Ovary (tissue), 9 donors: ENCODE results near the gene MORN1. TPM values are rescaled to one million over a fixed set of nuclear protein-coding genes. Genes with fewer than 3 reads are reported as not detected.

Experiments used
- DNase-seq, 5 donors: peaks; one replicate each; pipeline ENCODE4 v3.0.0-alpha.2; 2019 to 2020
- H3K27ac ChIP-seq, 2 donors: fragments of 200-600 bp; one replicate each; pipeline versions ENCODE4 v1.5.1 to v1.8.0; 2019 to 2022
- H3K27me3 ChIP-seq: fragments of 200-600 bp; one replicate; pipeline ENCODE4 v1.8.0; 2022
- H3K36me3 ChIP-seq: fragments of 200-600 bp; sonication (generic); one replicate; pipeline ENCODE4 v1.5.1; 2019
- H3K4me1 ChIP-seq: one replicate; pipeline ENCODE4 v1.8.1; 2013; ENCODE audit warnings: mild to moderate bottlenecking, moderate library complexity; ENCODE audit not compliant: insufficient read depth
- H3K4me3 ChIP-seq: fragments of 200-600 bp; sonication (generic); one replicate; pipeline ENCODE4 v1.5.1; 2017
- H3K9me3 ChIP-seq, 2 donors: fragments of 200-600 bp in 1 of 2; sonication (generic) in 1 of 2; one replicate each; pipeline versions ENCODE4 v1.5.1 to v1.8.1; 2013 to 2019; ENCODE audit warnings: mild to moderate bottlenecking in 1 of 2, moderate library complexity in 1 of 2
- CTCF ChIP-seq, 3 donors: fragments of 450-650 bp in 2 of 3; fragments of 200-600 bp in 1 of 3; IDR thresholded peaks; one replicate each; pipeline versions ENCODE4 v1.5.1 to v1.8.0; 2016 to 2022; ENCODE audit warnings: antibody characterized with exemption in 3 of 3, mild to moderate bottlenecking in 1 of 3
- EP300 ChIP-seq: sonication (generic); formaldehyde crosslinking; IDR thresholded peaks from one replicate; pipeline ENCODE4 v1.6.1; 2017; ENCODE audit warnings: antibody characterized with exemption
- POLR2A ChIP-seq: fragments of 450-650 bp; IDR thresholded peaks from one replicate; pipeline ENCODE4 v1.6.1; 2017; ENCODE audit warnings: antibody characterized with exemption, mild to moderate bottlenecking, moderate library complexity
- WGBS, 3 donors: extraction: QIAGEN DNeasy Blood & Tissue Kit in 1 of 3; methylation state at CpG; one replicate each; pipeline versions ENCODE4 v1.1.5 to v1.1.7; 2013 to 2017; 5-methylcytosine and 5-hydroxymethylcytosine counted together
- intact Hi-C, 4 donors: fragments of 100-400 bp; cut with DNase I; formaldehyde crosslinking; loops; one replicate each; pipeline versions ENCODE4 v1.11.0 to v1.15.1; 2022 to 2023
- polyA plus RNA-seq, 2 donors: library from polyadenylated mRNA; stranded (reverse); fragments of 200-250 nt in 1 of 2; fragments of 350-450 nt in 1 of 2; fragmentation: Illumina TruSeq in 1 of 2; extraction: RNeasy Lipid Tissue Mini Kit (QIAGEN cat#74804) in 1 of 2; gene quantifications; one replicate each; pipeline ENCODE4 v1.2.3, GENCODE V29; 2013 to 2014
- total RNA-seq, 7 donors: library from RNA; depleted of rRNA in 2 of 7; stranded (reverse); fragments of >200 nt in 2 of 7; fragmentation: NEBNext Ultra II Directional in 3 of 7; extraction: Animal tissue kit (Norgen Biotek cat#: 25700) in 3 of 7; gene quantifications; one replicate each; pipeline versions ENCODE4 v1.1.0 to v1.2.4, GENCODE V29; 2016 to 2023
- donor health status: DM: no; HTN: no; CAD: no; lungs with moderate emphysema.
- donor health status: DM: no; HTN: no; CAD: no.
- donor health status: Bipolar disorder and iron deficiency.
- donor health status: DM: yes; HTN: yes; CAD: no.
- donor health status: DM: no; HTN: no; CAD: no.
- donor health status: DM: yes; HTN: yes; CAD: no.

The MORN1 gene
- total and polyA plus RNA-seq, 9 donors, result 1.7 to 24.2 (median 17.7) TPM

- Histone ChIP-seq H3K27me3 (no peaks in the 10 kb centered on the region), H3K4me1 (no peaks in the 10 kb centered on the region), H3K27ac (no peak overlapping the region), H3K4me3 (no peak overlapping the region), H3K9me3 (no peaks in the 10 kb centered on the region), H3K36me3 (no peaks in the 10 kb centered on the region)
- 52 to 64% (median 55%) methylated on average over 15 of the region's 15 CpGs for WGBS, 3 donors
- TF ChIP-seq POLR2A (no peak), EP300 (no peak), CTCF (IDR thresholded peaks at IDR 0.05) (no peak)
- DNase-seq, result no peak
- intact Hi-C loops, result no loop called here
These were observed 46.7 kb upstream of the MORN1 start for GRCh38 chr1:2438038-2438437.

DNA sequence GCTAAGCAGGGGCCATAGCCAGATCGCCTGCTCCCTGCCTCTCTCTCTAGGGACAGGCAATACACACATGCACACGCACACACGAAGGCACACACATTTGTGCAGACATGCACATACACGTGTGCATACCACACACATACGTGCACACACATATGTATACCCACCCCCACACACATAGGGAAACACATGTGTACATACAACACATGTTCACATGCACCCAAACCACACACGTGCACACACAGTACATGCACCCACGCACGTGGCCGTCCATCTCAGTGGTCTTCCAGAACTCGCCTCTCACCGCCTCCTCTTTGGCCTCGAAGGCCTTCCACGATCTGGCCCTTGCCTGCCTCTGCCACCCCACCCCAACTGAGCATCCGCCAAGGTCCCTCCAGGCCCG lies 46.3 kb upstream of the MORN1 start:
- Histone ChIP-seq H3K27me3 (no peaks in the 10 kb centered on the region), H3K27ac (no peak overlapping the region), H3K36me3 (no peaks in the 10 kb centered on the region), H3K9me3 (no peaks in the 10 kb centered on the region), H3K4me3 (no peak overlapping the region), H3K4me1 (no peaks in the 10 kb centered on the region)
- no peak for DNase-seq
- intact Hi-C loops, result no loop called here
- WGBS, 3 donors, result 80 to 86% (median 81%) methylated on average over 15 of the region's 15 CpGs
- TF ChIP-seq CTCF (IDR thresholded peaks at IDR 0.05), result no peak
- TF ChIP-seq POLR2A, result no peak
- TF ChIP-seq EP300, result no peak

GRCh38 chr1:2436876-2437275 lies 45.5 kb upstream of the MORN1 start:
- intact Hi-C loops, result no loop called here

DNA sequence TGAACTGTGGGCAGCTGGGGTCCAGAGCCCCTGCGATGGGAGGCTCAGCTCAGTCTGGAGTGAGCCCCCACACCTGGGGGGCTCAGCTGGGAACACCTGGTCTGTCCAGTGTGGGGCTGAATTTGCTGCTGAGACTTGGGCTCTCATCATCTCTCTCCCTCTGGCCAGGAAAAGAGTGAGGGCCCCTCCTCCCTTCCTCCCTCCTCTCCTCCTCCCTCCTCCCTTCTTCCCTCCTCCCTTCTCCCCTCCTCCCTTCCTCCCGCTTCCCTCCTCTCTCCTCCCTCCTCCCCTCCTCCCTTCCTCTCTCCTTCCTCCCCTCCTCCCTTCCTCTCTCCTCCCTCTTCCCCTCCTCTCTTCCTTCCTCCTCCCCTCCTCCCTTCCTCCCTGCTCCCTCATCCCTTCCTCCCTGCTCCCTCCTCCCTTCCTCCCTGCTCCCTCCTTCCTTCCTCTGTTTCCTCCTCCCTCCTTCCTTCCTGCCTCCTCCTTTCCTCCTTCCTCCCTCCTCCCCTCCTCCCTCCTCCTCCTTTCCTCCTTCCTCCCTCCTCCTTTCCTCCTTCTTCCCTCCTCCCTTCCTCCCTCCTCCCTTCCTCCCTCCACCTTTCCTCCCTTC lies 44.5 kb upstream of the MORN1 start:
- intact Hi-C loops, result no loop called here
- TF ChIP-seq EP300, result no peak
- TF ChIP-seq CTCF (IDR thresholded peaks at IDR 0.05), result no peak
- no peak for TF ChIP-seq POLR2A
- Histone ChIP-seq H3K36me3 (no peaks in the 10 kb centered on the region), H3K4me1 (no peaks in the 10 kb centered on the region), H3K4me3 (no peak overlapping the region), H3K9me3 (no peaks in the 10 kb centered on the region), H3K27ac (no peak overlapping the region), H3K27me3 (no peaks in the 10 kb centered on the region)
- no peak for DNase-seq
- 18 to 22% (median 20%) methylated on average over 2 of the region's 2 CpGs for WGBS, 3 donors

More at GRCh38 chr1:2436876-2437275, 45.5 kb upstream of the MORN1 start:
- no peak overlapping the region for H3K4me3 ChIP-seq
- no peaks in the 10 kb centered on the region for H3K36me3 ChIP-seq
- no peak overlapping the region for H3K27ac ChIP-seq
- H3K27me3 ChIP-seq, result no peaks in the 10 kb centered on the region
- WGBS, 3 donors, result 68 to 83% (median 71%) methylated on average over 4 to 7 of the region's 7 CpGs
- no peak for DNase-seq
- H3K4me1 ChIP-seq, result no peaks in the 10 kb centered on the region
- TF ChIP-seq POLR2A, result no peak
- TF ChIP-seq EP300, result no peak
- TF ChIP-seq CTCF (IDR thresholded peaks at IDR 0.05), result no peak
- no peaks in the 10 kb centered on the region for H3K9me3 ChIP-seq
